Loucy (cell line): Measurements from ENCODE around the gene PPRC1.

Experiments
- H2AFZ ChIP-seq: fragments of 200-600 bp; sonication (generic); 2 replicates; pipeline ENCODE4 v1.6.0; 2016; ENCODE audit warnings: antibody characterized with exemption, mild to moderate bottlenecking, low read length, moderate library complexity
- H3F3A ChIP-seq: fragments of 200-600 bp; 2 replicates; pipeline ENCODE4 v1.6.0; 2016; ENCODE audit warnings: antibody characterized with exemption, low read depth, mild to moderate bottlenecking
- H3K27me3 ChIP-seq: fragments of 200-600 bp; sonication (generic); 2 replicates; pipeline ENCODE4 v1.6.1; 2014; ENCODE audit warnings: low read length, mild to moderate bottlenecking; ENCODE audit not compliant: insufficient read depth, poor library complexity, severe bottlenecking
- H3K36me3 ChIP-seq: fragments of 200-600 bp; sonication (generic); 2 replicates; pipeline ENCODE4 v1.6.1; 2016; ENCODE audit warnings: low read length; ENCODE audit not compliant: insufficient read depth
- H3K4me1 ChIP-seq: fragments of 200-600 bp; sonication (generic); 2 replicates; pipeline ENCODE4 v1.5.1; 2014; ENCODE audit warnings: low read length, mild to moderate bottlenecking; ENCODE audit not compliant: insufficient read depth, poor library complexity, severe bottlenecking
- H3K4me2 ChIP-seq: fragments of 200-600 bp; sonication (generic); 2 replicates; pipeline ENCODE4 v1.6.0; 2014; ENCODE audit warnings: antibody characterized with exemption, low read length, low read depth, mild to moderate bottlenecking; ENCODE audit not compliant: poor library complexity, severe bottlenecking
- H3K4me3 ChIP-seq: fragments of 200-600 bp; sonication (generic); 2 replicates; pipeline ENCODE4 v1.5.1; 2014; ENCODE audit warnings: low read length, mild to moderate bottlenecking, mixed read lengths; ENCODE audit not compliant: poor library complexity, severe bottlenecking
- H3K79me2 ChIP-seq: fragments of 200-600 bp; sonication (generic); 2 replicates; pipeline ENCODE4 v1.6.1; 2014; ENCODE audit warnings: low read length; ENCODE audit not compliant: insufficient read depth
- H3K9ac ChIP-seq: fragments of 200-600 bp; sonication (generic); 2 replicates; pipeline ENCODE4 v1.6.0; 2014; ENCODE audit warnings: mild to moderate bottlenecking, low read depth, low read length, moderate library complexity; ENCODE audit not compliant: poor library complexity, severe bottlenecking
- H3K9me2 ChIP-seq: fragments of 200-600 bp; sonication (generic); replicated peaks from 2 replicates; pipeline ENCODE4 v1.6.1; 2016; ENCODE audit warnings: low read depth, low read length, mixed read lengths
- H3K9me3 ChIP-seq: fragments of 200-600 bp; sonication (generic); 2 replicates; pipeline ENCODE4 v1.6.1; 2014; ENCODE audit warnings: mild to moderate bottlenecking, antibody characterized with exemption, low read length, low read depth; ENCODE audit not compliant: insufficient read depth
- H4K20me1 ChIP-seq: fragments of 200-600 bp; sonication (generic); 2 replicates; pipeline ENCODE4 v1.6.0; 2014; ENCODE audit warnings: antibody characterized with exemption, low read length, mild to moderate bottlenecking; ENCODE audit not compliant: insufficient read depth, poor library complexity, severe bottlenecking
- EZH2phosphoT487 ChIP-seq: fragments of 200-600 bp; IDR thresholded peaks from 2 replicates; pipeline ENCODE4 v1.6.1; 2018; ENCODE audit warnings: antibody characterized with exemption, mild to moderate bottlenecking, moderate library complexity, borderline replicate concordance
- TF ChIP-seq, protein P1 (sequence below): fragments of 200-600 bp; sonication (generic); conservative IDR thresholded peaks from 2 replicates; pipeline ENCODE4 v1.5.1; 2014; ENCODE audit warnings: mild to moderate bottlenecking, antibody characterized with exemption, low read length

PPRC1 gene

DNA sequence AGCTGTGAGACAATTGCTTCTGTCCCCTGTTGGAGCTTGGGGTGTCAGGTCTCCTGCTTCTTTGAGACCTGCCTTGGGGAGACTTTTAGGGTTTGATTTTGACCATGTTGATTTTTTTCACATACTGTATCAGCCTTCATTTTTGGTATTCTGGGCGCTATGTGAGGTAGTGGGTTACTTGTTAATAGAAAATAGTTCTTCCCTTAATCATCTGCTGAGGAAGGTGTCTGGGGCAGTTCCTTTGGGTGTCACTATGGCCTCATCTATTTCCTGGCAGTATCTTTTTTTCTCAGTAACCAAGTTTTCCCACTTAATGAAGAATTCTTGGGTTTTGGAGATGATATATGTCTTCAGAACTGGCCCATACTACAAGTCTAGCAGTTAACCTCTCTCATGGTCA, 14.7 kb downstream of the PPRC1 start:
- peaks cover 47% of the 10 kb centered on the region; the same call in 1 of the 2 replicates for H3K36me3 ChIP-seq
- no peak overlapping the region for H3K4me2 ChIP-seq
- peaks cover 4% of the 10 kb centered on the region for H3K79me2 ChIP-seq
- no peak overlapping the region for H3K9ac ChIP-seq
- H3K9me3 ChIP-seq, result no peaks in the 10 kb centered on the region
- peaks cover 3% of the 10 kb centered on the region for H4K20me1 ChIP-seq
- H2AFZ ChIP-seq, result no peak overlapping the region
- H3K4me1 ChIP-seq, result peaks cover 9% of the 10 kb centered on the region
- H3K9me2 ChIP-seq, result no peaks in the 10 kb centered on the region
- TF ChIP-seq EZH2phosphoT487, result no peak
- TF ChIP-seq, protein P1, sequence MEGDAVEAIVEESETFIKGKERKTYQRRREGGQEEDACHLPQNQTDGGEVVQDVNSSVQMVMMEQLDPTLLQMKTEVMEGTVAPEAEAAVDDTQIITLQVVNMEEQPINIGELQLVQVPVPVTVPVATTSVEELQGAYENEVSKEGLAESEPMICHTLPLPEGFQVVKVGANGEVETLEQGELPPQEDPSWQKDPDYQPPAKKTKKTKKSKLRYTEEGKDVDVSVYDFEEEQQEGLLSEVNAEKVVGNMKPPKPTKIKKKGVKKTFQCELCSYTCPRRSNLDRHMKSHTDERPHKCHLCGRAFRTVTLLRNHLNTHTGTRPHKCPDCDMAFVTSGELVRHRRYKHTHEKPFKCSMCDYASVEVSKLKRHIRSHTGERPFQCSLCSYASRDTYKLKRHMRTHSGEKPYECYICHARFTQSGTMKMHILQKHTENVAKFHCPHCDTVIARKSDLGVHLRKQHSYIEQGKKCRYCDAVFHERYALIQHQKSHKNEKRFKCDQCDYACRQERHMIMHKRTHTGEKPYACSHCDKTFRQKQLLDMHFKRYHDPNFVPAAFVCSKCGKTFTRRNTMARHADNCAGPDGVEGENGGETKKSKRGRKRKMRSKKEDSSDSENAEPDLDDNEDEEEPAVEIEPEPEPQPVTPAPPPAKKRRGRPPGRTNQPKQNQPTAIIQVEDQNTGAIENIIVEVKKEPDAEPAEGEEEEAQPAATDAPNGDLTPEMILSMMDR, result no peak
- H3K27me3 ChIP-seq, result no peaks in the 10 kb centered on the region
- peaks cover 12% of the 10 kb centered on the region; the same call in 1 of the 2 replicates for H3F3A ChIP-seq
- no peak overlapping the region for H3K4me3 ChIP-seq

DNA sequence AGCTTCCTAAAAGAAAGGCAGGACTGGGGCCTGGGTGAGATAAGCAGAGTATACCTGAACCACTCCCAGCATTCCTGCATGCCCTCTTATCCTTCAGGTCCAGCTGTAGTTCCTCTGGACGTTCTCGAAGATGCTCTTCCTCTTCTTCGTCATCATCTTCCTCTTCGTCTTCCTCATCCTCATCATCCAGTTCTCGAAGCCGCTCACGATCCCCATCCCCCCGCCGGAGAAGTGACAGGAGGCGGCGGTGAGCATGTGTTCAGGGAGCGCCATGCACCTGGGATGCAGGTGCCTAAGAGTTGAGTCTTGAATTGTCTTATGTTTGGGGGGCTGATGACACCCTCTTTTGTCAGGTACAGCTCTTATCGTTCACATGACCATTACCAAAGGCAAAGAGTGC, 15.4 kb downstream of the PPRC1 start:
- Histone ChIP-seq H3K9ac (no peak overlapping the region), H3K79me2 (peaks cover 11% of the 10 kb centered on the region), H3K27me3 (no peaks in the 10 kb centered on the region), H3K36me3 (peaks cover 42% of the 10 kb centered on the region; the same call in 1 of the 2 replicates), H3K9me2 (no peaks in the 10 kb centered on the region), H2AFZ (no peak overlapping the region), H3K4me2 (no peak overlapping the region), H3K4me1 (peaks cover 14% of the 10 kb centered on the region), H4K20me1 (peaks cover 10% of the 10 kb centered on the region), H3K4me3 (no peak overlapping the region), H3K9me3 (no peaks in the 10 kb centered on the region), H3F3A (peaks cover 12% of the 10 kb centered on the region; the same call in 1 of the 2 replicates)
- TF ChIP-seq, protein P1, result no peak
- TF ChIP-seq EZH2phosphoT487, result no peak

DNA sequence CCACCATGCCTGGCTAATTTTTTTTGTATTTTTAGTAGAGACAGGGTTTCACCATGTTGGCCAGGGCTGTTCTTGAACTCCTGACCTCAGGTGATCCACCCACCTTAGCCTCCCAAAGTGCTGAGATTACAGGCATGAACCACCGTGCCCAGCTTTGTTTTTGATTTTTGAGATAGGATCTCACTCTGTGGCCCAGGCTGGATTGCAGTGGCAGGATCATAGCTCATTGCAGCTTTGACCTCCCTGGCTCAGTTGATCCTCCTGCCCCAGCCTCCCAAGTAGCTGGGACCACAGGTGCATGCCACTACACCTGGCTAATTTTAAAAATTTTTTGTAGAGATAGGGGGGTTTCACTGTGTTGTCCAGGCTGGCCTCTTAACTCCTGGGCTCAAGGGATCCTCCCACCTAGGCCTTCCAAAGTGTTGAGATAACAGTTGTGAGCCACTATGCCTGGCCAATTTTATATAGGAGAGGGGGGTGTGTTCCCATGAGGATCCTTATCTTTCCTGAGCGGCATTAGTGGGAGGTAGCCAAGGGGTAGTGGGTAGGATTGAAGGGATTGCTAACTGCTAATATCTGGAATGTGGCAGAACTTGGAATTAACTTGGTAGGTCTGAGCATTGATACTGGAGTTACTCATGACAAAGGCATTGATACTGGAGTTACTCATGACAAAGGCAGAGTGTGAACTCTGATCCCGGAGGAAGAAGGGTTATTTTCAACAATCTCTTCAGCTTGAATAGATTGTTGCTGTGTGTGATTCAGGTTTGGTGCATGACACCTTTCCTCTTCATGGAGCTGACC, 18.3 kb downstream of the PPRC1 start:
- Histone ChIP-seq H3F3A (peaks cover 12% of the 10 kb centered on the region; the same call in 1 of the 2 replicates), H3K79me2 (peaks cover 40% of the 10 kb centered on the region), H3K9me3 (no peaks in the 10 kb centered on the region), H3K4me3 (peak overlapping the region; percentile 97), H3K4me2 (peak overlapping the region; percentile 70), H3K4me1 (peaks cover 18% of the 10 kb centered on the region), H4K20me1 (peaks cover 27% of the 10 kb centered on the region), H2AFZ (peak overlapping the region; percentile 71), H3K9me2 (no peaks in the 10 kb centered on the region), H3K36me3 (peaks cover 27% of the 10 kb centered on the region; the same call in 1 of the 2 replicates), H3K9ac (peak overlapping the region; percentile 75), H3K27me3 (no peaks in the 10 kb centered on the region)
- TF ChIP-seq, protein P1, result no peak
- no peak for TF ChIP-seq EZH2phosphoT487
